SK-N-SH treated with all-trans-retinoic acid at 6 μM for 48 hours (cell line): ENCODE data around the gene CD46.

ENCODE experiments used
- ATAC-seq: fragments of 200-7000 bp; cut with Tn5 transposase; 3 replicates; pipeline ENCODE4 v1.9.1; 2020; ENCODE audit warnings: mild to moderate bottlenecking, moderate library complexity
- CREB5 ChIP-seq: fragments of 250-450 bp; sonication (Bioruptor Pico); IDR thresholded peaks from 2 replicates; pipeline ENCODE4 v1.5.1; 2020; ENCODE audit warnings: low read depth, mild to moderate bottlenecking, moderate library complexity
- CSDC2 ChIP-seq: fragments of 250-450 bp; sonication (Bioruptor Pico); IDR thresholded peaks from 2 replicates; pipeline ENCODE4 v1.5.0; 2020; ENCODE audit warnings: mild to moderate bottlenecking, moderate library complexity
- ESRRG ChIP-seq: fragments of 250-450 bp; sonication (Bioruptor Pico); IDR thresholded peaks from 2 replicates; pipeline ENCODE4 v1.6.1; 2021; ENCODE audit warnings: mild to moderate bottlenecking
- GLIS3 ChIP-seq: fragments of 250-450 bp; sonication (Bioruptor Pico); IDR thresholded peaks from 2 replicates; pipeline ENCODE4 v1.5.0; 2020; ENCODE audit warnings: mild to moderate bottlenecking, moderate library complexity
- OSR1 ChIP-seq: fragments of 250-450 bp; sonication (Bioruptor Pico); IDR thresholded peaks from 2 replicates; pipeline ENCODE4 v1.8.0; 2022; ENCODE audit warnings: moderate library complexity, mild to moderate bottlenecking, inconsistent platforms
- PATZ1 ChIP-seq: fragments of 250-450 bp; sonication (Bioruptor Pico); IDR thresholded peaks from 2 replicates; pipeline ENCODE4 v1.8.0; 2020; ENCODE audit warnings: mild to moderate bottlenecking, moderate library complexity, borderline replicate concordance
- RARB ChIP-seq: fragments of 250-450 bp; sonication (Bioruptor Pico); IDR thresholded peaks from 2 replicates; pipeline ENCODE4 v1.8.0; 2021; ENCODE audit warnings: mild to moderate bottlenecking, moderate library complexity
- TCF4 ChIP-seq: fragments of 250-450 bp; sonication (Bioruptor Pico); IDR thresholded peaks from 2 replicates; pipeline ENCODE4 v1.8.0; 2021; ENCODE audit warnings: mild to moderate bottlenecking, moderate library complexity, borderline replicate concordance
- ZC3H10 ChIP-seq: fragments of 250-450 bp; sonication (Bioruptor Pico); IDR thresholded peaks from 2 replicates; pipeline ENCODE4 v1.5.1; 2021; ENCODE audit warnings: mild to moderate bottlenecking, moderate library complexity
- ZNF565 ChIP-seq: fragments of 450-650 bp; formaldehyde crosslinking; conservative IDR thresholded peaks from 2 replicates; pipeline ENCODE4 v1.5.0; 2020; ENCODE audit warnings: low read depth, mild to moderate bottlenecking, moderate library complexity
- ZNF70 ChIP-seq: fragments of 450-650 bp; formaldehyde crosslinking; IDR thresholded peaks from 2 replicates; pipeline ENCODE4 v1.5.0; 2020; ENCODE audit warnings: mild to moderate bottlenecking, moderate library complexity
- ZNF8 ChIP-seq: fragments of 450-650 bp; formaldehyde crosslinking; IDR thresholded peaks from 2 replicates; pipeline ENCODE4 v1.5.0; 2020; ENCODE audit warnings: mild to moderate bottlenecking, moderate library complexity
- TF ChIP-seq, protein P1 (sequence below): fragments of 250-450 bp; sonication (Bioruptor Pico); IDR thresholded peaks from 2 replicates; pipeline ENCODE4 v1.8.0; 2021; ENCODE audit warnings: low read depth, mild to moderate bottlenecking, moderate library complexity, borderline replicate concordance
- TF ChIP-seq, protein P2 (sequence below): fragments of 250-450 bp; sonication (Bioruptor Pico); IDR thresholded peaks from 2 replicates; pipeline ENCODE4 v1.5.0; 2020; ENCODE audit warnings: mild to moderate bottlenecking, moderate library complexity
- TF ChIP-seq, protein P3 (sequence below): fragments of 250-450 bp; sonication (Bioruptor Pico); IDR thresholded peaks from 2 replicates; pipeline ENCODE4 v1.5.1; 2021; ENCODE audit warnings: mild to moderate bottlenecking, moderate library complexity

Gene CD46

DNA sequence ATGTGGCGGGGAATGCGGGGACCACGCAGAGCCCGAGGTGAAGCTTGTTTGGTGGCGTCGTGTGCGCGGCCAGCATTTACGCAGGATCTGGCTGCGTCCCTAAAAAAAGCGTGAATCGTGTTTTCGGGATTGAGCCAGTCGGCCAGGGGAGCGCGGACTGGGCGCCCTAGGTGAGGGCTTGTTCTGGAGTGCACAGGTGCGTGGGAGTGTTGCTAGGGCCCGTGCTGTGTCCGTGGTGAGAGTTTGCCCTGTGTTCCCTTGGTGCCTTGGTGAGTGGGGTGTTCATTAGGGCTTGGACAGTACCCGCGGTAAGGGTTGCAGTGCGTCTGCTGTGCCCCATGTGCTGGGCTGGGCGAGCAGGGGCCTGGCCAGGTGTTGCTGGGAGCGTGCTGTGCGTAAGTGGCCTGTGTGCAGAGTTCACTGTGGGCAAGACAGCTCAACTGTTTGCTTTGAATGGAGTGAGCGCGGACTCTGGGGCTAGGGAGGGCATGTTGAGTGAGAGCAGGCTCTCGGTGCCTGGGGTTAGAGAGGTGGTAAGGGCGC lies 673 bp downstream of the CD46 start:
- peak; percentile 62 for ATAC-seq
- TF ChIP-seq ZC3H10 (no peak), OSR1 (CRISPR knock-in tag) (no peak), ZNF70 (CRISPR knock-in tag) (no peak), ESRRG (CRISPR knock-in tag) (no peak), TCF4 (CRISPR knock-in tag) (no peak), ZNF8 (CRISPR knock-in tag) (no peak), CREB5 (no peak), PATZ1 (CRISPR knock-in tag) (no peak), ZNF565 (no peak)
- TF ChIP-seq, protein P1, sequence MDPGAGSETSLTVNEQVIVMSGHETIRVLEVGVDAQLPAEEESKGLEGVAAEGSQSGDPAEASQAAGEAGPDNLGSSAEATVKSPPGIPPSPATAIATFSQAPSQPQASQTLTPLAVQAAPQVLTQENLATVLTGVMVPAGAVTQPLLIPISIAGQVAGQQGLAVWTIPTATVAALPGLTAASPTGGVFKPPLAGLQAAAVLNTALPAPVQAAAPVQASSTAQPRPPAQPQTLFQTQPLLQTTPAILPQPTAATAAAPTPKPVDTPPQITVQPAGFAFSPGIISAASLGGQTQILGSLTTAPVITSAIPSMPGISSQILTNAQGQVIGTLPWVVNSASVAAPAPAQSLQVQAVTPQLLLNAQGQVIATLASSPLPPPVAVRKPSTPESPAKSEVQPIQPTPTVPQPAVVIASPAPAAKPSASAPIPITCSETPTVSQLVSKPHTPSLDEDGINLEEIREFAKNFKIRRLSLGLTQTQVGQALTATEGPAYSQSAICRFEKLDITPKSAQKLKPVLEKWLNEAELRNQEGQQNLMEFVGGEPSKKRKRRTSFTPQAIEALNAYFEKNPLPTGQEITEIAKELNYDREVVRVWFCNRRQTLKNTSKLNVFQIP (CRISPR knock-in tag): no peak
- TF ChIP-seq, protein P2, sequence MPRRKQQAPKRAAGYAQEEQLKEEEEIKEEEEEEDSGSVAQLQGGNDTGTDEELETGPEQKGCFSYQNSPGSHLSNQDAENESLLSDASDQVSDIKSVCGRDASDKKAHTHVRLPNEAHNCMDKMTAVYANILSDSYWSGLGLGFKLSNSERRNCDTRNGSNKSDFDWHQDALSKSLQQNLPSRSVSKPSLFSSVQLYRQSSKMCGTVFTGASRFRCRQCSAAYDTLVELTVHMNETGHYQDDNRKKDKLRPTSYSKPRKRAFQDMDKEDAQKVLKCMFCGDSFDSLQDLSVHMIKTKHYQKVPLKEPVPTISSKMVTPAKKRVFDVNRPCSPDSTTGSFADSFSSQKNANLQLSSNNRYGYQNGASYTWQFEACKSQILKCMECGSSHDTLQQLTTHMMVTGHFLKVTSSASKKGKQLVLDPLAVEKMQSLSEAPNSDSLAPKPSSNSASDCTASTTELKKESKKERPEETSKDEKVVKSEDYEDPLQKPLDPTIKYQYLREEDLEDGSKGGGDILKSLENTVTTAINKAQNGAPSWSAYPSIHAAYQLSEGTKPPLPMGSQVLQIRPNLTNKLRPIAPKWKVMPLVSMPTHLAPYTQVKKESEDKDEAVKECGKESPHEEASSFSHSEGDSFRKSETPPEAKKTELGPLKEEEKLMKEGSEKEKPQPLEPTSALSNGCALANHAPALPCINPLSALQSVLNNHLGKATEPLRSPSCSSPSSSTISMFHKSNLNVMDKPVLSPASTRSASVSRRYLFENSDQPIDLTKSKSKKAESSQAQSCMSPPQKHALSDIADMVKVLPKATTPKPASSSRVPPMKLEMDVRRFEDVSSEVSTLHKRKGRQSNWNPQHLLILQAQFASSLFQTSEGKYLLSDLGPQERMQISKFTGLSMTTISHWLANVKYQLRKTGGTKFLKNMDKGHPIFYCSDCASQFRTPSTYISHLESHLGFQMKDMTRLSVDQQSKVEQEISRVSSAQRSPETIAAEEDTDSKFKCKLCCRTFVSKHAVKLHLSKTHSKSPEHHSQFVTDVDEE: no peak

DNA sequence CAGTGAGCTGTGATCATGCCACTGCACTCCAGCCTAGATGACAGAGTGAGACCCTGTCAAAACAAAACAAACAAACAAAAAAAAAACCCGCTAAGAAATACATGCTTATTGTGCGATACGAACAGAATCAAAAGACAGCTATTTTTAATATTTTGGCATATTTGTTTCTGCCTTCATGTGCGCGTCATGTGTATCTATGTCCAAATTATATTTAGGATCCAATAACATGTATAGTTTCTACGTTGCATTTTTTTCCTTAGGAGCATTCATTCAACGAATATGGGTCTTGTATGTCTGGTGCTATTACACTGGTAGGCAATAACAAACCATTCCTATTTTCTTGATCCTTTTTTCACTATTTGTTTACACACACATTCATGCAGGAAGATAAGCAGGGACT lies 1.8 kb downstream of the CD46 start:
- ATAC-seq: no peak
- TF ChIP-seq RARB (CRISPR knock-in tag): no peak
- TF ChIP-seq TCF4 (CRISPR knock-in tag): no peak
- no peak for TF ChIP-seq ESRRG (CRISPR knock-in tag)

- TF ChIP-seq CSDC2 (CRISPR knock-in tag): no peak
- TF ChIP-seq GLIS3: no peak
- no peak for TF ChIP-seq ESRRG (CRISPR knock-in tag)
- no peak for TF ChIP-seq PATZ1 (CRISPR knock-in tag)
- TF ChIP-seq OSR1 (CRISPR knock-in tag): no peak
- no peak for TF ChIP-seq CREB5
- TF ChIP-seq ZNF8 (CRISPR knock-in tag): no peak
- TF ChIP-seq TCF4 (CRISPR knock-in tag): no peak
- no peak for TF ChIP-seq RARB (CRISPR knock-in tag)
- TF ChIP-seq, protein P3, sequence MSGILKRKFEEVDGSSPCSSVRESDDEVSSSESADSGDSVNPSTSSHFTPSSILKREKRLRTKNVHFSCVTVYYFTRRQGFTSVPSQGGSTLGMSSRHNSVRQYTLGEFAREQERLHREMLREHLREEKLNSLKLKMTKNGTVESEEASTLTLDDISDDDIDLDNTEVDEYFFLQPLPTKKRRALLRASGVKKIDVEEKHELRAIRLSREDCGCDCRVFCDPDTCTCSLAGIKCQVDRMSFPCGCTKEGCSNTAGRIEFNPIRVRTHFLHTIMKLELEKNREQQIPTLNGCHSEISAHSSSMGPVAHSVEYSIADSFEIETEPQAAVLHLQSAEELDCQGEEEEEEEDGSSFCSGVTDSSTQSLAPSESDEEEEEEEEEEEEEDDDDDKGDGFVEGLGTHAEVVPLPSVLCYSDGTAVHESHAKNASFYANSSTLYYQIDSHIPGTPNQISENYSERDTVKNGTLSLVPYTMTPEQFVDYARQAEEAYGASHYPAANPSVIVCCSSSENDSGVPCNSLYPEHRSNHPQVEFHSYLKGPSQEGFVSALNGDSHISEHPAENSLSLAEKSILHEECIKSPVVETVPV (CRISPR knock-in tag): no peak
- TF ChIP-seq ZC3H10: no peak
- no peak for ATAC-seq
Measured at GRCh38 chr1:207754011-207754410, 2.2 kb downstream of the CD46 start.
